Lower lobe of right lung (tissue), 2 donors: ENCODE measurements around the gene RELL1. TPM values are rescaled to one million over a fixed set of nuclear protein-coding genes. Genes with fewer than 3 reads are reported as not detected.
A peak's percentile ranks its signal among the peaks of the same experiment; 100 is the strongest.

Experiments
- ATAC-seq, 2 donors: fragments of 200-7000 bp; cut with Tn5 transposase; one replicate each; pipeline ENCODE4 v1.9.1; 2020 to 2022; ENCODE audit warnings: mild to moderate bottlenecking in 2 of 2, moderate library complexity in 2 of 2
- DNase-seq: peaks from one replicate; pipeline ENCODE4 v3.0.0-alpha.2; 2020
- H3K27ac ChIP-seq: fragments of 200-600 bp; one replicate; pipeline ENCODE4 v1.8.0; 2022
- H3K27me3 ChIP-seq: fragments of 200-600 bp; one replicate; pipeline ENCODE4 v1.8.0; 2022; ENCODE audit warnings: low read depth
- H3K36me3 ChIP-seq: fragments of 200-600 bp; one replicate; pipeline ENCODE4 v1.8.0; 2022; ENCODE audit warnings: mild to moderate bottlenecking
- H3K4me1 ChIP-seq: fragments of 200-600 bp; one replicate; pipeline ENCODE4 v1.8.0; 2022
- H3K4me3 ChIP-seq: fragments of 200-600 bp; one replicate; pipeline ENCODE4 v1.8.0; 2022; ENCODE audit warnings: mild to moderate bottlenecking
- H3K9me3 ChIP-seq: fragments of 200-600 bp; one replicate; pipeline ENCODE4 v1.8.0; 2022
- intact Hi-C: fragments of 100-400 bp; cut with DNase I; formaldehyde crosslinking; loops from one replicate; pipeline ENCODE4 v1.11.0; 2022
- total RNA-seq: library from RNA; stranded (reverse); fragmentation: NEBNext Ultra II Directional; extraction: Animal tissue kit (Norgen Biotek cat#: 25700); gene quantifications from one replicate; pipeline ENCODE4 v1.2.1, GENCODE V29; 2021
- TF ChIP-seq, protein P1 (sequence below): fragments of 200-600 bp; IDR thresholded peaks from one replicate; pipeline ENCODE4 v1.8.0; 2022; ENCODE audit warnings: antibody characterized with exemption, mild to moderate bottlenecking
- donor health status: DM: no; HTN: yes; CAD: no; lungs with severe emphysema.

RELL1 gene
- total RNA-seq, 1 donor from 2014 or later = 33.5 TPM

DNA sequence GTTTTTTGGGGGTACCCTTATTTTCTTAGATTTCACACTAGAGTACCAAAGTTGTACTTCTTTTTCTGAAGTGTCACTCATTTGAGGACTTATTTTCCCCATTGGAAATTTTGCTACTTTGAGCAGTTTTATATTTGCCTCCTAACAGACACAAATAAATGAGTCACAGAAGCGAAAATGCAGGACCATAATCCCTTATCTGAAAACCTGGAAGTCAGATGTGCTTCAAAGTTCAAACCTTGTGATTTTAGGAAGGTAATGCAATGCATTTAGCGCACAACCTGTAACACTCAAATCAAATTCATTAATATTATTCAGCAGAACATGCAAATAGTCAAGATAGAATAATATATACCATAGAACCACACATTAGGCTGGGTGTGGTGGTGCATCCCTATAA is 6.9 kb downstream of the RELL1 start:
- peaks cover 61% of the 10 kb centered on the region for H3K4me1 ChIP-seq

GRCh38 chr4:37678624-37679023 is 7.6 kb downstream of the RELL1 start:
- intact Hi-C loops = no loop called here
- TF ChIP-seq, protein P1, sequence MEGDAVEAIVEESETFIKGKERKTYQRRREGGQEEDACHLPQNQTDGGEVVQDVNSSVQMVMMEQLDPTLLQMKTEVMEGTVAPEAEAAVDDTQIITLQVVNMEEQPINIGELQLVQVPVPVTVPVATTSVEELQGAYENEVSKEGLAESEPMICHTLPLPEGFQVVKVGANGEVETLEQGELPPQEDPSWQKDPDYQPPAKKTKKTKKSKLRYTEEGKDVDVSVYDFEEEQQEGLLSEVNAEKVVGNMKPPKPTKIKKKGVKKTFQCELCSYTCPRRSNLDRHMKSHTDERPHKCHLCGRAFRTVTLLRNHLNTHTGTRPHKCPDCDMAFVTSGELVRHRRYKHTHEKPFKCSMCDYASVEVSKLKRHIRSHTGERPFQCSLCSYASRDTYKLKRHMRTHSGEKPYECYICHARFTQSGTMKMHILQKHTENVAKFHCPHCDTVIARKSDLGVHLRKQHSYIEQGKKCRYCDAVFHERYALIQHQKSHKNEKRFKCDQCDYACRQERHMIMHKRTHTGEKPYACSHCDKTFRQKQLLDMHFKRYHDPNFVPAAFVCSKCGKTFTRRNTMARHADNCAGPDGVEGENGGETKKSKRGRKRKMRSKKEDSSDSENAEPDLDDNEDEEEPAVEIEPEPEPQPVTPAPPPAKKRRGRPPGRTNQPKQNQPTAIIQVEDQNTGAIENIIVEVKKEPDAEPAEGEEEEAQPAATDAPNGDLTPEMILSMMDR = no peak
- Histone ChIP-seq H3K36me3 (no peaks in the 10 kb centered on the region), H3K9me3 (no peaks in the 10 kb centered on the region), H3K4me3 (no peak overlapping the region), H3K27me3 (no peaks in the 10 kb centered on the region), H3K27ac (no peak overlapping the region), H3K4me1 (peaks cover 62% of the 10 kb centered on the region)
- no peak for DNase-seq
- peak in 1 of 2 donors; percentile 41 for ATAC-seq

More for the DNA sequence above, 6.9 kb downstream of the RELL1 start:
- H3K27ac ChIP-seq = no peak overlapping the region
- H3K9me3 ChIP-seq = no peaks in the 10 kb centered on the region
- no peaks in the 10 kb centered on the region for H3K36me3 ChIP-seq
- H3K4me3 ChIP-seq = no peak overlapping the region
- intact Hi-C loops = no loop called here
- no peaks in the 10 kb centered on the region for H3K27me3 ChIP-seq
- TF ChIP-seq, protein P1 = no peak
- no peak for DNase-seq
- ATAC-seq = no peak

- no peaks in the 10 kb centered on the region for H3K9me3 ChIP-seq
- TF ChIP-seq, protein P1 = no peak
- peaks cover 48% of the 10 kb centered on the region for H3K4me1 ChIP-seq
- H3K27me3 ChIP-seq = no peaks in the 10 kb centered on the region
- no peak for DNase-seq
- peak; percentile 76 to 86 for ATAC-seq
- intact Hi-C loops = no loop called here
- H3K4me3 ChIP-seq = no peak overlapping the region
- no peak overlapping the region for H3K27ac ChIP-seq
- no peaks in the 10 kb centered on the region for H3K36me3 ChIP-seq
Observed at GRCh38 chr4:37675587-37676290, 10.4 kb downstream of the RELL1 start.

DNA sequence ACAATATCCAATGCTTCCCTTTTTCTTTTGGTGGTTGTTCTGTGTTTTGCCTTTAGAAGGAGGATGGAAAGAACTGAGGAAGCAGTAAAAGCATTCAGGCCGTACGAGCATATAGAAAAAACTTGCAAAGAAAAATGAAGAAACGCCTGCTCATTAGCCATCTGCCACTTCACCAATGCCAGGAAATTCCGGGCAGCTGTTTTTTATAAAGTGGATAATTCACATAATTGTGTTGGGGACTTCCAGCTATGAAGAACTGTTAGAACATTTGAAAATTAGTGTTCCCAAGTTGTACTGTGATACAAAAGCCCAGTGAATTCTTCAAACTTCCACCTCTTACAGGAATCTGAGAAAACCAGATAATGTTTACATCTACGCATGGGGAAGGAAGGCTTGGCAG is 11.7 kb downstream of the RELL1 start:
- Histone ChIP-seq H3K4me3 (no peak overlapping the region), H3K27ac (no peak overlapping the region), H3K9me3 (no peaks in the 10 kb centered on the region), H3K27me3 (no peaks in the 10 kb centered on the region), H3K36me3 (no peaks in the 10 kb centered on the region), H3K4me1 (peaks cover 48% of the 10 kb centered on the region)
- DNase-seq (no peak), ATAC-seq (peak in 1 of 2 donors; percentile 28)
- intact Hi-C loops = no loop called here
- TF ChIP-seq, protein P1 = no peak

GRCh38 chr4:37673538-37674192 is 12.5 kb downstream of the RELL1 start:
- no peak overlapping the region for H3K27ac ChIP-seq
- no peak overlapping the region for H3K4me3 ChIP-seq
- peaks cover 44% of the 10 kb centered on the region for H3K4me1 ChIP-seq
- H3K36me3 ChIP-seq = no peaks in the 10 kb centered on the region
- intact Hi-C loops = no loop called here
- no peaks in the 10 kb centered on the region for H3K9me3 ChIP-seq
- no peak for DNase-seq
- no peaks in the 10 kb centered on the region for H3K27me3 ChIP-seq
- ATAC-seq = no peak
- TF ChIP-seq, protein P1 = no peak
